Endodermal cell (in vitro differentiated cells): ENCODE measurements around the gene PMFBP1. TPM values are rescaled to one million over a fixed set of nuclear protein-coding genes. Genes with fewer than 3 reads are reported as not detected.

Source experiments
- DNase-seq: peaks from one replicate; pipeline ENCODE4 v3.0.0-alpha.2; 2017
- H3K27ac ChIP-seq: 2 replicates; pipeline ENCODE4 v1.5.1; 2013; ENCODE audit warnings: mild to moderate bottlenecking, low read depth, low read length, moderate library complexity
- H3K27me3 ChIP-seq: 2 replicates; pipeline ENCODE4 v1.6.1; 2013; ENCODE audit warnings: mild to moderate bottlenecking, low read length, moderate library complexity; ENCODE audit not compliant: insufficient read depth, control insufficient read depth, poor library complexity, severe bottlenecking
- H3K36me3 ChIP-seq: 2 replicates; pipeline ENCODE4 v1.7.0; 2013; ENCODE audit warnings: mild to moderate bottlenecking, low read length, moderate library complexity; ENCODE audit not compliant: control insufficient read depth, insufficient read depth
- H3K4me1 ChIP-seq: one replicate; pipeline ENCODE4 v1.7.0; 2013; ENCODE audit warnings: low read length; ENCODE audit not compliant: control insufficient read depth, insufficient read depth
- H3K4me3 ChIP-seq: 2 replicates; pipeline ENCODE4 v1.5.1; 2013; ENCODE audit warnings: mild to moderate bottlenecking, low read length, moderate library complexity
- H3K9ac ChIP-seq: 2 replicates; pipeline ENCODE4 v1.6.1; 2013; ENCODE audit warnings: mild to moderate bottlenecking, low read length, moderate library complexity; ENCODE audit not compliant: poor library complexity, severe bottlenecking; ENCODE audit errors: extremely low read depth
- H3K9me3 ChIP-seq: 2 replicates; pipeline ENCODE4 v1.6.1; 2013; ENCODE audit warnings: mild to moderate bottlenecking, low read length, moderate library complexity; ENCODE audit not compliant: control insufficient read depth
- H3K27ac Mint-ChIP-seq: 2 replicates; pipeline ENCODE4 v1.8.0; 2020; ENCODE audit warnings: mixed read lengths
- H3K27me3 Mint-ChIP-seq: 2 replicates; pipeline ENCODE4 v1.8.0; 2021; ENCODE audit warnings: mild to moderate bottlenecking, mixed read lengths; ENCODE audit not compliant: insufficient read depth
- H3K36me3 Mint-ChIP-seq: 2 replicates; pipeline ENCODE4 v1.8.0; 2020; ENCODE audit warnings: low read depth, mixed read lengths
- H3K4me1 Mint-ChIP-seq: 2 replicates; pipeline ENCODE4 v1.8.0; 2020; ENCODE audit warnings: mixed read lengths
- H3K4me3 Mint-ChIP-seq: 2 replicates; pipeline ENCODE4 v1.8.0; 2020; ENCODE audit warnings: mild to moderate bottlenecking, moderate library complexity, mixed read lengths
- H3K9me3 Mint-ChIP-seq: 2 replicates; pipeline ENCODE4 v1.8.0; 2020; ENCODE audit warnings: mild to moderate bottlenecking, mixed read lengths
- WGBS, 2 experiments: methylation state at CpG; one replicate each; pipeline versions ENCODE4 v1.1.5 to v1.1.7; 2013; ENCODE audit warnings: missing lambda C conversion rate in 2 of 2, mixed read lengths in 1 of 2; ENCODE audit not compliant: insufficient coverage in 1 of 2, insufficient read length in 1 of 2; 5-methylcytosine and 5-hydroxymethylcytosine counted together
- total RNA-seq, 2 donors: library from RNA; stranded (reverse); fragmentation: NEBNext Ultra II Directional in 1 of 2; extraction: Animal tissue kit (Norgen Biotek cat#: 25700) in 1 of 2; gene quantifications; 2 replicates in 1 of 2; 3 replicates in 1 of 2; pipeline ENCODE4 v1.2.1, GENCODE V29; 2021
- TF ChIP-seq, protein P1 (sequence below): fragments of 200-600 bp; sonication (generic); conservative IDR thresholded peaks from 2 replicates; pipeline ENCODE4 v1.5.0; 2021; ENCODE audit warnings: antibody characterized with exemption, mild to moderate bottlenecking

Gene PMFBP1
- total RNA-seq, 2 donors from 2014 or later: 2.1 to 4.1 TPM

DNA sequence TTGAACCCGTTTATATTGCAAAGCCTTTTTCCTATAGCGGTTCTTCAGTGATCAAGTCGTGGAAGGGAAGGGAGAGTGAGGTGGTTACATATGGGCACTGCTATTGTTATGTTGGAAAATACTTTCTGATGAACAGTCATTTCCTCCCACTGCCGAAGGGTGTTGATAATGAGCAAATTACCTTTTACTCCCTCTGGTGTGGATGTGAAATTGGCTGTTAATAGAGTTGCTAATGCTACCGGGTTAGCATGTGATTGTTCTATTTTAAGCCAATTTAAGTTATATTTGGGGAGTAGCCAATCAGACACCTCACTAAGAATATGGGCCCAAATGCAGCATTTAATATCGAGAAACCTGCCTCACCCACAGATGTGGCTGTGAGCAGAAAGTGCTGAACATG lies 15.6 kb upstream of the PMFBP1 start:
- peaks cover 20% of the 10 kb centered on the region for H3K9me3 Mint-ChIP-seq
- Histone ChIP-seq H3K27me3 (no peaks in the 10 kb centered on the region), H3K27ac (no peak overlapping the region), H3K4me1 (no peaks in the 10 kb centered on the region), H3K4me3 (no peak overlapping the region), H3K36me3 (no peaks in the 10 kb centered on the region), H3K9ac (no peak overlapping the region), H3K9me3 (peaks cover 18% of the 10 kb centered on the region)
- WGBS, 2 experiments: 69 to 76% methylated on average over 4 to 6 of the region's 6 CpGs
- peaks cover 9% of the 10 kb centered on the region for H3K4me1 Mint-ChIP-seq
- H3K27ac Mint-ChIP-seq: no peak overlapping the region
- no peaks in the 10 kb centered on the region for H3K27me3 Mint-ChIP-seq
- peaks cover 4% of the 10 kb centered on the region for H3K36me3 Mint-ChIP-seq
- TF ChIP-seq, protein P1, sequence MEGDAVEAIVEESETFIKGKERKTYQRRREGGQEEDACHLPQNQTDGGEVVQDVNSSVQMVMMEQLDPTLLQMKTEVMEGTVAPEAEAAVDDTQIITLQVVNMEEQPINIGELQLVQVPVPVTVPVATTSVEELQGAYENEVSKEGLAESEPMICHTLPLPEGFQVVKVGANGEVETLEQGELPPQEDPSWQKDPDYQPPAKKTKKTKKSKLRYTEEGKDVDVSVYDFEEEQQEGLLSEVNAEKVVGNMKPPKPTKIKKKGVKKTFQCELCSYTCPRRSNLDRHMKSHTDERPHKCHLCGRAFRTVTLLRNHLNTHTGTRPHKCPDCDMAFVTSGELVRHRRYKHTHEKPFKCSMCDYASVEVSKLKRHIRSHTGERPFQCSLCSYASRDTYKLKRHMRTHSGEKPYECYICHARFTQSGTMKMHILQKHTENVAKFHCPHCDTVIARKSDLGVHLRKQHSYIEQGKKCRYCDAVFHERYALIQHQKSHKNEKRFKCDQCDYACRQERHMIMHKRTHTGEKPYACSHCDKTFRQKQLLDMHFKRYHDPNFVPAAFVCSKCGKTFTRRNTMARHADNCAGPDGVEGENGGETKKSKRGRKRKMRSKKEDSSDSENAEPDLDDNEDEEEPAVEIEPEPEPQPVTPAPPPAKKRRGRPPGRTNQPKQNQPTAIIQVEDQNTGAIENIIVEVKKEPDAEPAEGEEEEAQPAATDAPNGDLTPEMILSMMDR: no peak
- no peak for DNase-seq
- no peak overlapping the region for H3K4me3 Mint-ChIP-seq

DNA sequence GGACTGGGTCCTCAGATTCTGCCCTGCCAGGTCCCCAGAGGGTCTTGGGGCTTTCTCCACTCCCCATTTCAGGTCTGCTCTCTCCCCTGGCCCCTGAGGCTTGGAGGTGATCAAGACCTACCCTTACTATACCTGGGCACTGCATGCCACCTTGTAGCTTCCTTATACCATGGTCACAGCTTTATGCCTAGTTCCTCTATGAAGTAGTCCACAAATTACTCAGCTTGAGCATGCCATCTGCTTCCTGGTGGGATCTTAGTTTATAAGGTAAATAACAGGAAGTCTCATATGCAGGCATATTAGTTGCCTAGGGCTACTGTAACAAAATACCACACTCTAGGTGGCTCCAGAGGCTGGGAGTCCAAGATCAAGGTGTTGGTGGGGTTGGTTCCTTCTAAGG lies 11.0 kb upstream of the PMFBP1 start:
- Histone ChIP-seq H3K4me1 (peaks cover 3% of the 10 kb centered on the region), H3K9ac (no peak overlapping the region), H3K4me3 (no peak overlapping the region), H3K27ac (no peak overlapping the region), H3K9me3 (no peaks in the 10 kb centered on the region), H3K27me3 (no peaks in the 10 kb centered on the region), H3K36me3 (no peaks in the 10 kb centered on the region)
- TF ChIP-seq, protein P1: no peak
- H3K36me3 Mint-ChIP-seq: no peaks in the 10 kb centered on the region
- no peaks in the 10 kb centered on the region for H3K9me3 Mint-ChIP-seq
- H3K27me3 Mint-ChIP-seq: no peaks in the 10 kb centered on the region
- H3K4me1 Mint-ChIP-seq: peaks cover 14% of the 10 kb centered on the region
- no peak for DNase-seq
- H3K27ac Mint-ChIP-seq: no peak overlapping the region
- no peak overlapping the region for H3K4me3 Mint-ChIP-seq

DNA sequence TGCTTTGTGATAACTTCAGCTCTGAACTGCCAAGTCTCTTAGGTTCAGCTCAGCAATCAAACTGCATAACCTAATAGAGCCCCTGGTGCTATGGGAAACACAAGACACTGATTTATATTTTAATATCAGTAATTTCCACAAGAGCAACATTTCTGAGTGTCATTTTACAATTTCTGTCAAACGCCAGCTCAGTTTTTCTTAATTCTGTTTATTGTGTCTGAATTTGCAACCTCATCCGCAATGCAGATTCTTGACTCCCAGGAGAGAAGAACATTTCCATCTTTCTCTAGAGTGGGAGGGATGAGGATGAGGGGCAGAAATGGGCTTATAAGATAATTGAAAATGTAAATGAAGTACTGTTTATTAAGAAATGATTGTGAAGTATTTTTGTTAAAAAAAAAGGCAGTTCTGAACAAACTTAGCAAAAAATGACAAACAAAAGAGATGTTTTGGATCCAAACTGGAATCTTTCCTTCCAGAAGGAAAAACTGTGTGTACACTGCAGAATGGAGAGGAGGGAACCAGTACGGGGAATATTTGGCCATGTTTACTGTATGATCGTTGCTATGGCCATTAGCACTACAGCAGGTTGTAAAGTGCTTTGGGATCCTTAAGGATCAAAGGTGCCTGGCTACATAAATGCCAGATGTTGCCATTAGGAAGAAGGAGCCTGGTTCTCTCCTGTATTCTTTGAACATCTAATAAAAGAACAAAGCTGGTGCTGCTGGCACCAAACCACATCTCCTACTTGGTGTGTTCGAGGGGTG lies 7.4 kb upstream of the PMFBP1 start:
- TF ChIP-seq, protein P1: no peak
- peaks cover 8% of the 10 kb centered on the region for H3K9me3 ChIP-seq
- H3K36me3 Mint-ChIP-seq: no peaks in the 10 kb centered on the region
- H3K4me1 ChIP-seq: peaks cover 3% of the 10 kb centered on the region
- H3K9ac ChIP-seq: no peak overlapping the region
- DNase-seq: no peak
- H3K4me3 ChIP-seq: no peak overlapping the region
- no peaks in the 10 kb centered on the region for H3K27me3 ChIP-seq
- H3K4me3 Mint-ChIP-seq: no peak overlapping the region
- no peaks in the 10 kb centered on the region for H3K36me3 ChIP-seq
- peaks cover 6% of the 10 kb centered on the region for H3K4me1 Mint-ChIP-seq
- no peaks in the 10 kb centered on the region for H3K9me3 Mint-ChIP-seq
- H3K27ac ChIP-seq: no peak overlapping the region
- no peak overlapping the region for H3K27ac Mint-ChIP-seq
- WGBS, 2 experiments: 87 to 100% methylated on average over 3 to 5 of the region's 5 CpGs
- H3K27me3 Mint-ChIP-seq: peaks cover 2% of the 10 kb centered on the region
